ENCODE results near the gene ABCA2.

Gene ABCA2

GRCh38 chr9:136977223-136977622, 50.8 kb downstream of the ABCA2 start, which contains the start of gene PTGDS:
Gene PTGDS (plus strand): TSS chr9:136977504. CDS start chr9:136977579, 75 bp downstream.
- Histone ChIP-seq H3K9me3 (ENCODE audit: low read length) (no peaks in the 10 kb centered on the region), H3K27me3 (ENCODE audit: control insufficient read depth in 1 of 2, insufficient read depth in 2 of 2, low read length in 2 of 2) (peaks cover 0 to 11% of the 10 kb centered on the region in 2 donors), H3K36me3 (ENCODE audit: insufficient read depth, low read length) (no peaks in the 10 kb centered on the region), H3K27ac (ENCODE audit: low read depth, low read length) (no peak within 1 kb of the TSS), H3K4me1 (ENCODE audit: insufficient read depth, low read length) (no peaks in the 10 kb centered on the region), H3K4me3 (ENCODE audit: low read depth in 1 of 2, low read length in 2 of 2) (peak within 1 kb of the TSS; percentile 20 to 38), H3K9ac (ENCODE audit: low read length) (no peak within 1 kb of the TSS)

GRCh38 chr9:136975644-136976043, 52.4 kb downstream of the ABCA2 start:
- Histone ChIP-seq H3K36me3 (ENCODE audit: insufficient read depth, low read length) (no peaks in the 10 kb centered on the region), H3K9me3 (ENCODE audit: low read length) (no peaks in the 10 kb centered on the region), H3K9ac (ENCODE audit: low read length) (no peak overlapping the region), H3K27me3 (ENCODE audit: control insufficient read depth in 1 of 2, insufficient read depth in 2 of 2, low read length in 2 of 2) (peaks cover 0 to 11% of the 10 kb centered on the region in 2 donors), H3K4me1 (ENCODE audit: insufficient read depth, low read length) (no peaks in the 10 kb centered on the region), H3K4me3 (ENCODE audit: low read depth in 1 of 2, low read length in 2 of 2) (no peak overlapping the region), H3K27ac (ENCODE audit: low read depth, low read length) (no peak overlapping the region)

DNA sequence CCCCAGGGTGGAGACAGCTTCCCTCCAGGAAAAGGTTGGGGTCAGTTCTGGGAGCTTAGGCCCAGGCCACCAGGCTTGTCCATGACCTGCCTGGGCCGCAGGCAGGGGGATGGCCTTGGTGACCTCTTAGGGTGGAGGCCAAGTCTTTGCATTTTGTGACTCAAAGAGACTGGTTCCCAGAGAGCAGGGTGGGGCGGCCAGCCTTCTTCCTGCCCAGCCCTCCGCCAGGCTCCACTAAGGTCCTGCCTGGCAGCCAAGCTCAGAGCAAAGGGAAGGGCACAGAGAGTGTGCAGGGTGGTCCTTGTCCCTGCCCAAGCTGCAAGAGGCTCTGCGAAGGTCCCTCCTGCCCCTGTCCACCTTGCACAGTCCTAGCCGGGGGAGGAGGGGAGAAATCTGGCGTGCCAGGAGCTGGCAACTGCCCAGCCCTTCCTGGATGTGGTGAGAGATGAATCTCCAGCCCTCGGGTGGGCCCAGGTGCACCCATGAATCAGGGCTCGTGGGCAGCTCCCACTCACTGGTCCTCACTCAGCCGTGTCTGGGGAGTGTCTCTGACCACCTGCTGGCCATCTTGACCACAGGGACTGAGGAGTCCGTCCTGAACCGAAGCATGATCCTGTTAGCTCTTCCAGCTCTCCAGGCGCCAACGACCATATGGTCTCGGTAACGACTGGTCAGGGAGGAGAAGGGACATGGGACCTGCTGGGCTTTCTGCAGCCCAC, 53.1 kb downstream of the ABCA2 start:
- no peaks in the 10 kb centered on the region for H3K9me3 ChIP-seq (ENCODE audit: low read length)
- H3K36me3 ChIP-seq (ENCODE audit: insufficient read depth, low read length) = no peaks in the 10 kb centered on the region
- no peak overlapping the region for H3K9ac ChIP-seq (ENCODE audit: low read length)
- peaks cover 0 to 14% of the 10 kb centered on the region in 2 donors for H3K27me3 ChIP-seq (ENCODE audit: control insufficient read depth in 1 of 2, insufficient read depth in 2 of 2, low read length in 2 of 2)
- no peak overlapping the region for H3K4me3 ChIP-seq (ENCODE audit: low read depth in 1 of 2, low read length in 2 of 2)
- H3K27ac ChIP-seq (ENCODE audit: low read depth, low read length) = no peak overlapping the region
- H3K4me1 ChIP-seq (ENCODE audit: insufficient read depth, low read length) = no peaks in the 10 kb centered on the region

DNA sequence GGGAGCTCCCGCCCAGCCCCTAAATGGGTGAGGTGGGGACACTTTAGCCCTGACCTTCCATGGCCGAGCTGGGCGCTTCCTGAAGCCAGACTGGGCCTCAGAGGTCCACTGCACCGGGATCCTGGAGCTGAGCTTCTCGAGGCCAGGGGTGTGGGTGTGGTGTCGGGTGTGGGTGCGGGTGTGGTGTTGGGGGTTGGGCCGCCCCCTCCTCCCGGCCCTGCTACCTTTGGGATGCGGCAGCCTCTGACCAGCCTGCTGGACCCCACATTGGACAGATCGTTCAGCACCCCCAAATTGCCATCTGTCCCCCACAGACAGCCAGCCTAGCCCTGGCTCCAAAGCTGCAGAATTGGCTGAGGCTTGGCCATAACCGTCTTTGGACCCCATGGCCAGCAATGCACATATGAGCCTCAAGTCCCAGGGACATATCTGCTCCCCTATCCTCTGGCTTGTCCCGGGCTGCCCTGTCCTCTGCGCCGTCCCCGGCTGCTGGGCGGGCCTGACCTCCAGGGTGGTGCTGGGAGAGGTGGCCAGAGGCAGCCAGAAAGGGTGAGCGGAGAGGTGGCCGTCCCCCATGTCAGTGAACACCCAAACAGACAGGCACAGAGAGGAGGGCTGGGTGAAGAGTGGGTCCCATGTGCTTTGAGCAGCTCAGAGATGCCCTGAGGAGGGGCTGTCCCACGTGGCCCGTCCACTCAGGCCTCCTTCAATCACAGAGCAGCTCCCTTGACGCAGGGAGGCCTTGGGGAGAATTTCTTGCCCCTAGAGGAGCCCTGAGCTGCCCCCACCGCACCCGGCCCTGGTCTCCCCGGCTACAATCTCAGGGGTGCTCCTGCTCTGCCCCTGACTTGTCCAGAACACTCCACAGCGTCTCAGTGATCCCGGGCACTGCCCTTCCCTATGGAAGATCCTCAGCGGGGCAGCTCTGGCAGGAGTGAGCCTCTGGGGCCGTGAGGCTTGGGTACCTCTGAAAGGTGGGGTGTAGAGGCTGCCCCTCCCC, 54.1 kb downstream of the ABCA2 start:
- H3K36me3 ChIP-seq (ENCODE audit: insufficient read depth, low read length) = no peaks in the 10 kb centered on the region
- H3K27ac ChIP-seq (ENCODE audit: low read depth, low read length) = no peak overlapping the region
- H3K4me3 ChIP-seq (ENCODE audit: low read depth in 1 of 2, low read length in 2 of 2) = no peak overlapping the region
- no peak overlapping the region for H3K9ac ChIP-seq (ENCODE audit: low read length)
- H3K4me1 ChIP-seq (ENCODE audit: insufficient read depth, low read length) = no peaks in the 10 kb centered on the region
- H3K9me3 ChIP-seq (ENCODE audit: low read length) = no peaks in the 10 kb centered on the region
- H3K27me3 ChIP-seq (ENCODE audit: control insufficient read depth in 1 of 2, insufficient read depth in 2 of 2, low read length in 2 of 2) = peaks cover 0 to 21% of the 10 kb centered on the region in 2 donors

- no peak overlapping the region for H3K4me3 ChIP-seq (ENCODE audit: low read depth in 1 of 2, low read length in 2 of 2)
- H3K9me3 ChIP-seq (ENCODE audit: low read length) = no peaks in the 10 kb centered on the region
- peaks cover 0 to 18% of the 10 kb centered on the region in 2 donors for H3K27me3 ChIP-seq (ENCODE audit: control insufficient read depth in 1 of 2, insufficient read depth in 2 of 2, low read length in 2 of 2)
- H3K27ac ChIP-seq (ENCODE audit: low read depth, low read length) = no peak overlapping the region
- H3K9ac ChIP-seq (ENCODE audit: low read length) = no peak overlapping the region
- H3K4me1 ChIP-seq (ENCODE audit: insufficient read depth, low read length) = no peaks in the 10 kb centered on the region
- H3K36me3 ChIP-seq (ENCODE audit: insufficient read depth, low read length) = no peaks in the 10 kb centered on the region
Measured at GRCh38 chr9:136972743-136973142, 55.3 kb downstream of the ABCA2 start.

DNA sequence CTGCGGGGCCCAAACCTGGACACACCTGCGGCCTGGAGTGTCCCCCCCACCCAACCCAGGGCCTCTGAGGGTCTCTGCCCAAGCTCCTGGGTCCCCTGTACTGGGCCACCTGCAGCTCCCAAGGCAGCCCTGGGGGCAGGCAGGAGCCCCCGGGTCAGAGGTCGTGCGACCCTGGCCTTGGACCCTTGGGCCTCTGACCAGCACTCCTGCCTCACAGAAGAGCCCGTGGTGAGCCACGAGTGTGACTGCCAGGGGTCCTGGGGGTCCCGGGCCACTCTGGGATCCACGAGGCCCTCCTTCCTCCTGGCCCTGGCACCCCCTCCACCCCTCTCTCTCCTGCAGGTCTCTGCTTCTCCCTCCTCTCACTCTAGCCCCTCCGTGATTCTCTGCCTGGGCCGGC, 55.7 kb downstream of the ABCA2 start:
- no peaks in the 10 kb centered on the region for H3K9me3 ChIP-seq (ENCODE audit: low read length)
- no peak overlapping the region for H3K4me3 ChIP-seq (ENCODE audit: low read depth in 1 of 2, low read length in 2 of 2)
- H3K27me3 ChIP-seq (ENCODE audit: control insufficient read depth in 1 of 2, insufficient read depth in 2 of 2, low read length in 2 of 2) = peaks cover 0 to 15% of the 10 kb centered on the region in 2 donors
- no peak overlapping the region for H3K9ac ChIP-seq (ENCODE audit: low read length)
- H3K4me1 ChIP-seq (ENCODE audit: insufficient read depth, low read length) = no peaks in the 10 kb centered on the region
- no peak overlapping the region for H3K27ac ChIP-seq (ENCODE audit: low read depth, low read length)
- no peaks in the 10 kb centered on the region for H3K36me3 ChIP-seq (ENCODE audit: insufficient read depth, low read length)

GRCh38 chr9:136971746-136972145, 56.3 kb downstream of the ABCA2 start:
- Histone ChIP-seq H3K9me3 (ENCODE audit: low read length) (no peaks in the 10 kb centered on the region), H3K27ac (ENCODE audit: low read depth, low read length) (no peak overlapping the region), H3K4me3 (ENCODE audit: low read depth in 1 of 2, low read length in 2 of 2) (no peak overlapping the region), H3K27me3 (ENCODE audit: control insufficient read depth in 1 of 2, insufficient read depth in 2 of 2, low read length in 2 of 2) (peaks cover 0 to 11% of the 10 kb centered on the region in 2 donors), H3K4me1 (ENCODE audit: insufficient read depth, low read length) (no peaks in the 10 kb centered on the region), H3K36me3 (ENCODE audit: insufficient read depth, low read length) (no peaks in the 10 kb centered on the region), H3K9ac (ENCODE audit: low read length) (no peak overlapping the region)

DNA sequence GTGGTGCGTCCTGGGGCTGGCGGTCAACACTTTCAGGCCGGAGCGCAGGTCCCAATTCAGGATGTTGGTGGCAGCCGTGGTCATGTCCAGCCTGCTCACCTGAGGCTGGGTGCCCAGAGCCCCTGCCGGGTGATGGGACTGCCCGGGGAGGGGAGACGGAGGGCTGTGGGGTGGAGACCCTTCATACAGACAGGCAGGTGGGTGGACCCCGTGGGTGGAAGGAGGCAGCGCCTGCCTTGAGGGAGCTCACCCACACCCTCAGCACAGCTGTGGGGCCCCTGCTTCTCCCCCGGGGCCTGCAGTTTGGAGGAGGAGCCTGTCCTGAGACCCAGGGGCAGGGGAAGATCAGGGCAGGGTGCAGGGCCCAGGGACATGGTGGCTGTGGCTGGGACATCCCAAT, 57.7 kb downstream of the ABCA2 start:
- no peak overlapping the region for H3K9ac ChIP-seq (ENCODE audit: low read length)
- no peak overlapping the region for H3K4me3 ChIP-seq (ENCODE audit: low read depth in 1 of 2, low read length in 2 of 2)
- no peaks in the 10 kb centered on the region for H3K36me3 ChIP-seq (ENCODE audit: insufficient read depth, low read length)
- H3K27me3 ChIP-seq (ENCODE audit: control insufficient read depth in 1 of 2, insufficient read depth in 2 of 2, low read length in 2 of 2) = peaks cover 0 to 11% of the 10 kb centered on the region in 2 donors
- H3K4me1 ChIP-seq (ENCODE audit: insufficient read depth, low read length) = no peaks in the 10 kb centered on the region
- no peaks in the 10 kb centered on the region for H3K9me3 ChIP-seq (ENCODE audit: low read length)
- H3K27ac ChIP-seq (ENCODE audit: low read depth, low read length) = no peak overlapping the region

GRCh38 chr9:136969774-136970173, 58.3 kb downstream of the ABCA2 start:
- no peak overlapping the region for H3K27ac ChIP-seq (ENCODE audit: low read depth, low read length)
- H3K27me3 ChIP-seq (ENCODE audit: control insufficient read depth in 1 of 2, insufficient read depth in 2 of 2, low read length in 2 of 2) = peaks cover 0 to 11% of the 10 kb centered on the region in 2 donors
- no peaks in the 10 kb centered on the region for H3K4me1 ChIP-seq (ENCODE audit: insufficient read depth, low read length)
- no peak overlapping the region for H3K9ac ChIP-seq (ENCODE audit: low read length)
- no peaks in the 10 kb centered on the region for H3K36me3 ChIP-seq (ENCODE audit: insufficient read depth, low read length)
- H3K4me3 ChIP-seq (ENCODE audit: low read depth in 1 of 2, low read length in 2 of 2) = no peak overlapping the region
- H3K9me3 ChIP-seq (ENCODE audit: low read length) = no peaks in the 10 kb centered on the region

- Histone ChIP-seq H3K4me3 (ENCODE audit: low read depth in 1 of 2, low read length in 2 of 2) (no peak overlapping the region), H3K27me3 (ENCODE audit: control insufficient read depth in 1 of 2, insufficient read depth in 2 of 2, low read length in 2 of 2) (peaks cover 0 to 11% of the 10 kb centered on the region in 2 donors), H3K9ac (ENCODE audit: low read length) (no peak overlapping the region), H3K9me3 (ENCODE audit: low read length) (no peaks in the 10 kb centered on the region), H3K4me1 (ENCODE audit: insufficient read depth, low read length) (no peaks in the 10 kb centered on the region), H3K36me3 (ENCODE audit: insufficient read depth, low read length) (no peaks in the 10 kb centered on the region), H3K27ac (ENCODE audit: low read depth, low read length) (no peak overlapping the region)
Measured at GRCh38 chr9:136969150-136969549, 58.9 kb downstream of the ABCA2 start.

DNA sequence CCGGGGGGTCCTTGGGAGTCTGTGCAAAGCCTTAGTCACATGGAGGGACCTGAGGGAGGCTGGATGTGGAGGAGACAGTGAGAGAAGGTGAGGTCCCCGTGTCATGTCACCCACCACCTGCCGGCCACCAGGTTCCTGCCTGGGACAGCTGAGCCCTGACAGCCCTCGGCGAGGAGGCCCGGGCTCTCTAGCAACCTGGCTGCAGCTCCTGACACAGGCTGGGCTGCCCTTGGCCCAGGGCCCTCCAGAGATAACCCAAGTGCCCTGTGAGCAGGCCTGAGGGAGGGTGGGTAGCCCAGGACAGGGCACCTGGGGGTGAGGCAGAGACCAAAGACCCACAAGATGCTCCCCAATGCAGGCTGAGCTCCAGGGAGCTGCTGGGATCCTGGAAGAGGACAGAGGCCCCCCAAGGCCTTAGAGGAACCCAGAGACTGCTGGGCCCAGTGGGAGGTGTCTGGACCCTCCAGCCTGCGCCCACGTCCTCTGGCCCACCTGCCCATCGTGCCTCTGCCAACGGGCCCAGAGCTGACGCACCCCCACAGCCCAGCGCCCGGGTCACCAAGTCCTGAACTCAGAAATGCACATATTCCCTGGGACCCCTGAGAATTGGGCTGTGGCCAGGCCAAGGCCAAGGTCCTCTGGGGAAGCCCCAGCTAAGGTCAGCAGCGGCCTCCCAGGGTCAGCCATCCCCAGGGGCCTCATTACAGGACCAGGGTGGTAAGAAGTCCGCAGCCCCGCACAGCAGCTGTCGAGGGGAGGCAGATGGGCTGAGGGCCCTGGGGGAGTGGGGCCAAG, 59.5 kb downstream of the ABCA2 start:
- Histone ChIP-seq H3K27me3 (ENCODE audit: control insufficient read depth in 1 of 2, insufficient read depth in 2 of 2, low read length in 2 of 2) (peaks cover 0 to 11% of the 10 kb centered on the region in 2 donors), H3K9me3 (ENCODE audit: low read length) (no peaks in the 10 kb centered on the region), H3K9ac (ENCODE audit: low read length) (no peak overlapping the region), H3K4me1 (ENCODE audit: insufficient read depth, low read length) (no peaks in the 10 kb centered on the region), H3K27ac (ENCODE audit: low read depth, low read length) (no peak overlapping the region), H3K4me3 (ENCODE audit: low read depth in 1 of 2, low read length in 2 of 2) (no peak overlapping the region), H3K36me3 (ENCODE audit: insufficient read depth, low read length) (no peaks in the 10 kb centered on the region)

All from muscle layer of colon (tissue), 2 donors.